CD4-positive, alpha-beta T cell (primary cell): ENCODE results near the gene CYP19A1. TPM values are rescaled to one million over a fixed set of nuclear protein-coding genes. Genes with fewer than 3 reads are reported as not detected.

Source experiments
- ATAC-seq: fragments of 200-7000 bp; cut with Tn5 transposase; one replicate; pipeline ENCODE4 v1.10.0; 2022; ENCODE audit warnings: mild to moderate bottlenecking; ENCODE audit not compliant: poor library complexity
- CTCF ChIA-PET: fragments of 350-600 bp; sonication (Branson Sonifier 250); formaldehyde crosslinking; loops from one replicate; lab custom pipeline; 2021; ENCODE audit warnings: antibody characterized with exemption, inconsistent platforms; lab: Charles Lee
- POLR2A ChIA-PET: fragments of 350-600 bp; sonication (Branson Sonifier 250); formaldehyde crosslinking; loops from one replicate; lab custom pipeline; 2021; ENCODE audit warnings: antibody characterized with exemption, inconsistent platforms; lab: Charles Lee
- DNase-seq, 14 experiments: peaks; one replicate each; pipeline ENCODE4 v3.0.0-alpha.2; 2013 to 2020; ENCODE audit warnings: mixed read lengths in 2 of 14
- H3K27ac ChIP-seq, 2 donors: one replicate each; pipeline versions ENCODE4 v1.5.1 to v1.7.0; 2013; ENCODE audit warnings: low read length in 2 of 2, low read depth in 1 of 2, mild to moderate bottlenecking in 1 of 2
- H3K27me3 ChIP-seq, 2 experiments: 1 replicate in 1 of 2; 2 replicates in 1 of 2; pipeline versions ENCODE4 v1.6.1 to v1.7.0; 2013; ENCODE audit warnings: low read length in 2 of 2, control low read depth in 1 of 2, mild to moderate bottlenecking in 1 of 2, moderate library complexity in 1 of 2; ENCODE audit not compliant: insufficient read depth in 2 of 2, control insufficient read depth in 1 of 2
- H3K36me3 ChIP-seq: one replicate; pipeline ENCODE4 v1.6.1; 2013; ENCODE audit warnings: low read length, control low read depth; ENCODE audit not compliant: insufficient read depth
- H3K4me1 ChIP-seq: one replicate; pipeline ENCODE4 v1.6.1; 2013; ENCODE audit warnings: low read length, control low read depth; ENCODE audit not compliant: insufficient read depth
- H3K4me3 ChIP-seq: one replicate; pipeline ENCODE4 v1.5.1; 2013; ENCODE audit warnings: mild to moderate bottlenecking, low read length, moderate library complexity
- H3K9me3 ChIP-seq, 2 experiments: 1 replicate in 1 of 2; 2 replicates in 1 of 2; pipeline versions ENCODE4 v1.6.1 to v1.7.0; 2013; ENCODE audit warnings: low read length in 2 of 2, mild to moderate bottlenecking in 2 of 2, control low read depth in 1 of 2, moderate library complexity in 1 of 2; ENCODE audit not compliant: control insufficient read depth in 1 of 2, insufficient read depth in 1 of 2
- H3K27ac Mint-ChIP-seq: one replicate; pipeline ENCODE4 v1.8.0; 2020; ENCODE audit warnings: mixed read lengths
- H3K27me3 Mint-ChIP-seq: one replicate; pipeline ENCODE4 v1.8.0; 2021; ENCODE audit warnings: mixed read lengths
- H3K36me3 Mint-ChIP-seq: one replicate; pipeline ENCODE4 v1.8.0; 2021; ENCODE audit warnings: low read depth, mixed read lengths
- H3K4me1 Mint-ChIP-seq: one replicate; pipeline ENCODE4 v1.8.0; 2021; ENCODE audit warnings: low read depth, mixed read lengths
- H3K4me3 Mint-ChIP-seq: one replicate; pipeline ENCODE4 v1.8.0; 2020; ENCODE audit warnings: mild to moderate bottlenecking, mixed read lengths
- H3K9me3 Mint-ChIP-seq: one replicate; pipeline ENCODE4 v1.8.0; 2020; ENCODE audit warnings: mixed read lengths
- CTCF ChIP-seq: fragments of 200-600 bp; IDR thresholded peaks from one replicate; pipeline ENCODE4 v1.8.0; 2022; ENCODE audit warnings: antibody characterized with exemption, mild to moderate bottlenecking
- intact Hi-C, 2 experiments: fragments of 100-400 bp; cut with DNase I in 1 of 2; cut with micrococcal nuclease in 1 of 2; formaldehyde crosslinking; loops; one replicate each; pipeline versions ENCODE4 v1.15.1 to v1.9.0; 2023 to 2025; cut with DNase I, micrococcal nuclease
- total RNA-seq, 174 experiments: library from RNA in 2 of 174; stranded (reverse) in 2 of 174; gene quantifications; one replicate each; pipeline ENCODE4 v1.2.3 and lab custom pipeline; 2021 to 2026

Gene CYP19A1
- total RNA-seq, 2 experiments from 2014 or later = not detected

- ATAC-seq = no peak
- H3K4me1 ChIP-seq = no peaks in the 10 kb centered on the region
- H3K27me3 Mint-ChIP-seq = peaks cover 25% of the 10 kb centered on the region
Observed at GRCh38 chr15:51335538-51336410, 2.6 kb downstream of the CYP19A1 start.

GRCh38 chr15:51335087-51335486, 3.3 kb downstream of the CYP19A1 start:
- peaks cover 0 to 3% of the 10 kb centered on the region in 2 experiments for H3K27me3 ChIP-seq
- Mint-ChIP-seq H3K27me3 (peaks cover 18% of the 10 kb centered on the region), H3K4me1 (no peaks in the 10 kb centered on the region), H3K4me3 (no peak overlapping the region), H3K9me3 (no peaks in the 10 kb centered on the region), H3K36me3 (no peaks in the 10 kb centered on the region), H3K27ac (no peak overlapping the region)
- CTCF ChIA-PET = no interaction called here
- no peak for TF ChIP-seq CTCF
- intact Hi-C loops = no loop called here
- H3K9me3 ChIP-seq = no peaks in the 10 kb centered on the region
- H3K4me3 ChIP-seq = no peak overlapping the region
- no peaks in the 10 kb centered on the region for H3K4me1 ChIP-seq
- DNase-seq = no peak
- H3K36me3 ChIP-seq = no peaks in the 10 kb centered on the region
- ATAC-seq = no peak
- POLR2A ChIA-PET = no interaction called here
- H3K27ac ChIP-seq = no peak overlapping the region

More at GRCh38 chr15:51335538-51336410, 2.6 kb downstream of the CYP19A1 start:
- no peaks in the 10 kb centered on the region for H3K4me1 Mint-ChIP-seq
- Histone ChIP-seq H3K27ac (no peak overlapping the region), H3K4me3 (no peak overlapping the region), H3K36me3 (no peaks in the 10 kb centered on the region), H3K9me3 (no peaks in the 10 kb centered on the region), H3K27me3 (peaks cover 2 to 3% of the 10 kb centered on the region in 2 experiments)
- H3K36me3 Mint-ChIP-seq = no peaks in the 10 kb centered on the region
- DNase-seq = peak in 1 of 14 experiments; percentile 3
- TF ChIP-seq CTCF = no peak
- intact Hi-C loops = no loop called here
- CTCF ChIA-PET = no interaction called here
- no peaks in the 10 kb centered on the region for H3K9me3 Mint-ChIP-seq
- POLR2A ChIA-PET = no interaction called here
- H3K4me3 Mint-ChIP-seq = no peak overlapping the region
- H3K27ac Mint-ChIP-seq = no peak overlapping the region

- H3K27ac Mint-ChIP-seq = no peak overlapping the region
- CTCF ChIA-PET = no interaction called here
- Histone ChIP-seq H3K36me3 (no peaks in the 10 kb centered on the region), H3K27ac (no peak overlapping the region), H3K4me1 (no peaks in the 10 kb centered on the region), H3K9me3 (no peaks in the 10 kb centered on the region), H3K4me3 (no peak overlapping the region), H3K27me3 (peaks cover 0 to 3% of the 10 kb centered on the region in 2 experiments)
- DNase-seq (peak in 1 of 14 experiments; percentile 9), ATAC-seq (no peak)
- H3K9me3 Mint-ChIP-seq = no peaks in the 10 kb centered on the region
- intact Hi-C loops = no loop called here
- no peaks in the 10 kb centered on the region for H3K4me1 Mint-ChIP-seq
- no peak for TF ChIP-seq CTCF
- POLR2A ChIA-PET = no interaction called here
- H3K4me3 Mint-ChIP-seq = no peak overlapping the region
- H3K36me3 Mint-ChIP-seq = no peaks in the 10 kb centered on the region
- H3K27me3 Mint-ChIP-seq = peaks cover 14% of the 10 kb centered on the region
Observed at GRCh38 chr15:51334011-51334451, 4.4 kb downstream of the CYP19A1 start.
